ENCODE measurements around the gene CHRNA4. TPM values are rescaled to one million over a fixed set of nuclear protein-coding genes. Genes with fewer than 3 reads are reported as not detected.

Gene CHRNA4
- total RNA-seq, 3 donors from 2014 or later = not detected

- DNase-seq = no peak
- Histone ChIP-seq H3K4me1 (ENCODE audit: low read depth) (no peaks in the 10 kb centered on the region), H3K9me3 (no peaks in the 10 kb centered on the region), H3K36me3 (ENCODE audit: low read depth) (no peaks in the 10 kb centered on the region), H3K4me3 (no peak overlapping the region)
- no peak for TF ChIP-seq CTCF (IDR thresholded peaks at IDR 0.05)
- no peak for ATAC-seq
- intact Hi-C loops (cut with DNase I, micrococcal nuclease) = no loop called here
These were observed 65.7 kb downstream of the CHRNA4 start for GRCh38 chr20:63295422-63295821.

GRCh38 chr20:63295018-63295417 is 66.1 kb downstream of the CHRNA4 start:
- ATAC-seq (no peak), DNase-seq (no peak)

GRCh38 chr20:63294536-63294900 is 66.6 kb downstream of the CHRNA4 start:
- TF ChIP-seq CTCF (IDR thresholded peaks at IDR 0.05) = no peak
- DNase-seq = no peak
- no peak for ATAC-seq
- Histone ChIP-seq H3K36me3 (ENCODE audit: low read depth) (no peaks in the 10 kb centered on the region), H3K4me1 (ENCODE audit: low read depth) (no peaks in the 10 kb centered on the region), H3K9me3 (no peaks in the 10 kb centered on the region), H3K4me3 (no peak overlapping the region)
- intact Hi-C loops (cut with DNase I, micrococcal nuclease) = no loop called here

More at GRCh38 chr20:63295018-63295417, 66.1 kb downstream of the CHRNA4 start:
- H3K36me3 ChIP-seq (ENCODE audit: low read depth) = no peaks in the 10 kb centered on the region
- no peaks in the 10 kb centered on the region for H3K4me1 ChIP-seq (ENCODE audit: low read depth)
- H3K4me3 ChIP-seq = no peak overlapping the region
- intact Hi-C loops (cut with DNase I, micrococcal nuclease) = no loop called here
- no peak for TF ChIP-seq CTCF (IDR thresholded peaks at IDR 0.05)
- H3K9me3 ChIP-seq = no peaks in the 10 kb centered on the region

GRCh38 chr20:63293871-63294535 is 67.1 kb downstream of the CHRNA4 start:
- H3K9me3 ChIP-seq = no peaks in the 10 kb centered on the region
- no peak overlapping the region for H3K4me3 ChIP-seq
- no peaks in the 10 kb centered on the region for H3K36me3 ChIP-seq (ENCODE audit: low read depth)
- no peak for ATAC-seq
- no peak for TF ChIP-seq CTCF (IDR thresholded peaks at IDR 0.05)
- no peaks in the 10 kb centered on the region for H3K4me1 ChIP-seq (ENCODE audit: low read depth)
- DNase-seq = no peak
- intact Hi-C loops (cut with DNase I, micrococcal nuclease) = no loop called here

GRCh38 chr20:63293456-63293855 is 67.7 kb downstream of the CHRNA4 start:
- TF ChIP-seq CTCF (IDR thresholded peaks at IDR 0.05) = no peak
- no peak for DNase-seq
- no peak for ATAC-seq
- intact Hi-C loops (cut with DNase I, micrococcal nuclease) = no loop called here
- no peaks in the 10 kb centered on the region for H3K36me3 ChIP-seq (ENCODE audit: low read depth)
- H3K4me3 ChIP-seq = no peak overlapping the region
- no peaks in the 10 kb centered on the region for H3K9me3 ChIP-seq
- no peaks in the 10 kb centered on the region for H3K4me1 ChIP-seq (ENCODE audit: low read depth)

Other genes with a start within 250 kb of the CHRNA4 start
- gene YTHDF1, start 145.2 kb downstream of the CHRNA4 start, total RNA-seq = 10 to 100 TPM; 32.0 to 37.2 (median 34.2) TPM
- gene BIRC7, start 125.4 kb downstream of the CHRNA4 start, total RNA-seq = under 1 TPM in 1 of 3 donors, not detected in 2; 0.22 TPM
- 1 to 10 TPM in 1 of 3 donors, not detected in 2; 1.6 TPM for gene NKAIN4, start 106.9 kb downstream of the CHRNA4 start, total RNA-seq
- 10 to 100 TPM; 76.5 to 85.8 (median 82.4) TPM for gene ARFGAP1, start 88.5 kb downstream of the CHRNA4 start, total RNA-seq
- gene COL20A1, start 68.2 kb downstream of the CHRNA4 start, total RNA-seq = not detected
- 1 to 10 TPM in 1 of 3 donors, not detected in 2; 1.4 TPM for gene KCNQ2, start 111.3 kb upstream of the CHRNA4 start, total RNA-seq
- gene EEF1A2, start 137.7 kb upstream of the CHRNA4 start, total RNA-seq = 10 to 100 TPM in 1 of 3 donors, 1 to 10 TPM in 2; 1.3 to 15.0 (median 2.7) TPM
- 100 to 1,000 TPM; 263 to 672 (median 537) TPM for gene PPDPF, start 159.4 kb upstream of the CHRNA4 start, total RNA-seq
- gene PTK6, start 176.0 kb upstream of the CHRNA4 start, total RNA-seq = 10 to 100 TPM; 39.5 to 91.7 (median 87.1) TPM
- gene SRMS, start 186.4 kb upstream of the CHRNA4 start, total RNA-seq = under 1 TPM; 0.25 to 0.52 (median 0.27) TPM
- gene FNDC11, start 192.8 kb upstream of the CHRNA4 start, total RNA-seq = under 1 TPM in 2 of 3 donors, not detected in 1; 0.19 to 0.25 TPM
- 10 to 100 TPM; 35.4 to 49.3 (median 36.2) TPM for gene HELZ2, start 212.9 kb upstream of the CHRNA4 start, total RNA-seq

Measured in mucosa of descending colon (tissue), 3 donors.